T-cell (primary cell): ENCODE measurements around the gene ZMYND8. TPM values are rescaled to one million over a fixed set of nuclear protein-coding genes. Genes with fewer than 3 reads are reported as not detected.

Source experiments
- ATAC-seq, 4 experiments: fragments of 200-7000 bp in 3 of 4; fragments of 150-1000 bp in 1 of 4; cut with Tn5 transposase; replicated peaks in 1 of 4; 1 replicate in 3 of 4; 2 replicates in 1 of 4; pipeline ENCODE4 v1.10.0; 2021; ENCODE audit warnings: moderate library complexity in 3 of 4, mild to moderate bottlenecking in 2 of 4, moderate number of reproducible peaks in 1 of 4
- CTCF ChIA-PET, 2 donors: fragments of 300-600 bp; sonication (Branson Sonifier 250); formaldehyde crosslinking; loops; one replicate each; lab custom pipeline; 2022; ENCODE audit warnings: antibody characterized with exemption in 2 of 2; lab: Charles Lee
- POLR2A ChIA-PET, 2 donors: fragments of 300-600 bp; sonication (Branson Sonifier 250); formaldehyde crosslinking; loops; one replicate each; lab custom pipeline; 2022; ENCODE audit warnings: antibody characterized with exemption in 2 of 2; lab: Charles Lee
- DNase-seq, 35 experiments: peaks; one replicate each; pipeline versions ENCODE4 v3.0.0 to v3.0.0-alpha.2; 2013 to 2023
- H3K27ac ChIP-seq: one replicate; pipeline ENCODE4 v1.5.1; 2013; ENCODE audit warnings: low read length
- H3K27me3 ChIP-seq, 2 experiments: replicated peaks in 1 of 2; 1 replicate in 1 of 2; 2 replicates in 1 of 2; pipeline versions ENCODE4 v1.6.1 to v1.7.0; 2013; ENCODE audit warnings: low read length in 1 of 2, mixed read lengths in 1 of 2; ENCODE audit not compliant: control insufficient read depth in 2 of 2, insufficient read depth in 2 of 2; ENCODE audit errors: extremely low read depth in 1 of 2
- H3K36me3 ChIP-seq, 2 donors: 1 replicate in 1 of 2; 2 replicates in 1 of 2; pipeline versions ENCODE4 v1.6.1 to v1.7.0; 2013; ENCODE audit warnings: low read length in 1 of 2; ENCODE audit not compliant: control insufficient read depth in 2 of 2, insufficient read depth in 1 of 2; ENCODE audit errors: extremely low read depth in 1 of 2
- H3K4me1 ChIP-seq, 2 experiments: 1 replicate in 1 of 2; 2 replicates in 1 of 2; pipeline versions ENCODE4 v1.6.1 to v1.7.0; 2013; ENCODE audit warnings: low read length in 2 of 2, mixed read lengths in 1 of 2; ENCODE audit not compliant: insufficient read depth in 2 of 2, control insufficient read depth in 1 of 2; ENCODE audit errors: extremely low read depth in 1 of 2
- H3K4me3 ChIP-seq, 2 donors: 1 replicate in 1 of 2; 2 replicates in 1 of 2; pipeline versions ENCODE4 v1.5.1 to v1.7.0; 2013; ENCODE audit warnings: mild to moderate bottlenecking in 2 of 2, low read length in 1 of 2, moderate library complexity in 1 of 2; ENCODE audit not compliant: control insufficient read depth in 1 of 2; ENCODE audit errors: extremely low read depth in 1 of 2
- H3K9me3 ChIP-seq: 2 replicates; pipeline ENCODE4 v1.7.0; 2013
- H3K27ac Mint-ChIP-seq, 2 donors: one replicate each; pipeline ENCODE4 v1.8.0; 2020 to 2021; ENCODE audit warnings: mild to moderate bottlenecking in 2 of 2, mixed read lengths in 2 of 2
- H3K27me3 Mint-ChIP-seq, 2 donors: one replicate each; pipeline ENCODE4 v1.8.0; 2021 to 2022; ENCODE audit warnings: mixed read lengths in 2 of 2
- H3K36me3 Mint-ChIP-seq: one replicate; pipeline ENCODE4 v1.8.0; 2021; ENCODE audit warnings: mixed read lengths
- H3K4me1 Mint-ChIP-seq, 3 donors: one replicate each; pipeline ENCODE4 v1.8.0; 2020 to 2022; ENCODE audit warnings: mixed read lengths in 3 of 3, mild to moderate bottlenecking in 1 of 3
- H3K4me3 Mint-ChIP-seq, 3 donors: one replicate each; pipeline ENCODE4 v1.8.0; 2020 to 2022; ENCODE audit warnings: mild to moderate bottlenecking in 3 of 3, mixed read lengths in 3 of 3, moderate library complexity in 3 of 3
- H3K9me3 Mint-ChIP-seq, 3 donors: one replicate each; pipeline ENCODE4 v1.8.0; 2020 to 2022; ENCODE audit warnings: mixed read lengths in 3 of 3
- WGBS: methylation state at CpG from one replicate; pipeline ENCODE4 v1.1.5; 2013; ENCODE audit warnings: missing lambda C conversion rate; ENCODE audit not compliant: insufficient coverage; 5-methylcytosine and 5-hydroxymethylcytosine counted together
- total RNA-seq, 35 experiments: library from RNA in 6 of 35; stranded (reverse) in 6 of 35; fragments of 120-200 nt in 1 of 35; gene quantifications; one replicate each; pipeline versions ENCODE4 v1.2.1 to v1.2.4 and lab custom pipeline; 2013 to 2026

The ZMYND8 gene
- total RNA-seq, 5 donors from 2014 or later (not counting 1 experiment from before 2014, with no cell fraction given) = 39.6 to 68.9 (median 43.6) TPM

DNA sequence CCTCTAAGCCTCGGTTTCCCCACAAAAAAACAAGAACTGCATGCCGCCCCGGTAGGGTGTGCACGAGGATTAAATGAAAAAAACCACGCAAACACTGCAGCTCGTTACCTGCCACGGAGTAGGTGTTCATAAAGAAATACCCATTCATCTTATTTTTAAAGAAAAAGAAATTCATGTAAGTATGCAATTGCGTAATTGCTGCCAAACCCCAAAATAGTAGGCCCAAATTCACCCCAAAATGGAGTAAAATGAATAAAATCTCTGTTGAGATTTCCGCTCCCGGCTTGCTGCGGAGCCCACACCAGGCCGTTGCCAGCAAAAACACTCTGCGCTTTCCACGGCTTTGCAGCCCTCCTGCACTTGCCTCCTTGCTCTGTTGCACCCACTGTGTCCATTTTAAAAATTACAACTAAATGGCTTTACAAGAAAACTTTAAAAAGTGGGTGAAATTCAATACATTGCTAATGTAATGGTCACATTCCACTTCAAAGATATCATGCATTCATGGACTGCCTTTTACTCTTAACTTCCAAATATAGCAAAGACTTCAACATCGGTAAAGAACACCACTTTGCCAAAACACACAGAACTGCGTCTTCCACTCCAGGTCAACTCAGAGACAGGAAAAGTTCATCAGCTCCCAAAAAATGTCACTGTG lies 125.0 kb downstream of the ZMYND8 start:
- Histone ChIP-seq H3K27me3 (no peaks in the 10 kb centered on the region), H3K36me3 (peaks cover 30 to 77% of the 10 kb centered on the region in 2 donors), H3K27ac (no peak overlapping the region), H3K4me3 (no peak overlapping the region), H3K4me1 (no peaks in the 10 kb centered on the region), H3K9me3 (no peaks in the 10 kb centered on the region)
- POLR2A ChIA-PET = no interaction called here
- no peaks in the 10 kb centered on the region for H3K27me3 Mint-ChIP-seq
- no peaks in the 10 kb centered on the region for H3K9me3 Mint-ChIP-seq
- no peaks in the 10 kb centered on the region for H3K4me1 Mint-ChIP-seq
- CTCF ChIA-PET = no interaction called here
- H3K27ac Mint-ChIP-seq = no peak overlapping the region
- DNase-seq (no peak), ATAC-seq (no peak)
- H3K4me3 Mint-ChIP-seq = no peak overlapping the region
- H3K36me3 Mint-ChIP-seq = peaks cover 45% of the 10 kb centered on the region
- WGBS = 98% methylated on average over 8 of the region's 16 CpGs

- DNase-seq = no peak
These were observed 125.7 kb downstream of the ZMYND8 start for GRCh38 chr20:47230811-47231256.

GRCh38 chr20:47228654-47229053 lies 127.8 kb downstream of the ZMYND8 start:
- Mint-ChIP-seq H3K4me3 (no peak overlapping the region), H3K4me1 (peaks cover 0 to 8% (median 1%) of the 10 kb centered on the region in 3 donors), H3K9me3 (no peaks in the 10 kb centered on the region), H3K27me3 (no peaks in the 10 kb centered on the region), H3K27ac (no peak overlapping the region), H3K36me3 (peaks cover 41% of the 10 kb centered on the region)
- 100% methylated on average over 1 of the region's 5 CpGs for WGBS
- Histone ChIP-seq H3K4me1 (no peaks in the 10 kb centered on the region), H3K9me3 (no peaks in the 10 kb centered on the region), H3K27me3 (no peaks in the 10 kb centered on the region), H3K27ac (no peak overlapping the region), H3K36me3 (peaks cover 27 to 80% of the 10 kb centered on the region in 2 donors), H3K4me3 (no peak overlapping the region)
- ChIA-PET CTCF (interaction anchor here in 1 of 2 donors (1.1 kb wide), 1 partner anchor 30 kb away, joined by 4 read pairs; no protein-coding TSS in a partner anchor), POLR2A (no interaction called here)
- DNase-seq (no peak), ATAC-seq (no peak)

More at GRCh38 chr20:47230811-47231256, 125.7 kb downstream of the ZMYND8 start:
- Mint-ChIP-seq H3K36me3 (peaks cover 43% of the 10 kb centered on the region), H3K27me3 (no peaks in the 10 kb centered on the region), H3K4me3 (no peak overlapping the region), H3K9me3 (no peaks in the 10 kb centered on the region), H3K4me1 (no peaks in the 10 kb centered on the region), H3K27ac (no peak overlapping the region)
- peaks cover 29 to 75% of the 10 kb centered on the region in 2 donors for H3K36me3 ChIP-seq
- H3K4me1 ChIP-seq = no peaks in the 10 kb centered on the region
- 98% methylated on average over 5 of the region's 8 CpGs for WGBS
- H3K27ac ChIP-seq = no peak overlapping the region
- no peak overlapping the region for H3K4me3 ChIP-seq
- CTCF ChIA-PET = no interaction called here
- POLR2A ChIA-PET = no interaction called here
- no peaks in the 10 kb centered on the region for H3K9me3 ChIP-seq
- H3K27me3 ChIP-seq = no peaks in the 10 kb centered on the region
- no peak for ATAC-seq

- no peak overlapping the region for H3K27ac Mint-ChIP-seq
- H3K9me3 Mint-ChIP-seq = no peaks in the 10 kb centered on the region
- H3K27me3 Mint-ChIP-seq = no peaks in the 10 kb centered on the region
- ATAC-seq = no peak
- no peak for DNase-seq
- H3K4me1 ChIP-seq = no peaks in the 10 kb centered on the region
- ChIA-PET POLR2A (no interaction called here), CTCF (no interaction called here)
- no peak overlapping the region for H3K4me3 ChIP-seq
- H3K4me3 Mint-ChIP-seq = no peak overlapping the region
- no peaks in the 10 kb centered on the region for H3K9me3 ChIP-seq
- H3K27ac ChIP-seq = no peak overlapping the region
- peaks cover 29 to 83% of the 10 kb centered on the region in 2 donors for H3K36me3 ChIP-seq
- no peaks in the 10 kb centered on the region for H3K27me3 ChIP-seq
- peaks cover 42% of the 10 kb centered on the region for H3K36me3 Mint-ChIP-seq
- no CpG with 5 or more reads among the region's 9 CpGs for WGBS
- peaks cover 1 to 8% (median 3%) of the 10 kb centered on the region in 3 donors for H3K4me1 Mint-ChIP-seq
These were observed 128.9 kb downstream of the ZMYND8 start for GRCh38 chr20:47227576-47227975.

GRCh38 chr20:47227119-47227518 lies 129.4 kb downstream of the ZMYND8 start:
- no peak overlapping the region for H3K27ac ChIP-seq
- Mint-ChIP-seq H3K9me3 (no peaks in the 10 kb centered on the region), H3K27ac (no peak overlapping the region), H3K4me3 (no peak overlapping the region), H3K27me3 (no peaks in the 10 kb centered on the region), H3K4me1 (peaks cover 3 to 8% (median 5%) of the 10 kb centered on the region in 3 donors), H3K36me3 (peaks cover 47% of the 10 kb centered on the region)
- DNase-seq (no peak), ATAC-seq (no peak)
- peaks cover 29 to 84% of the 10 kb centered on the region in 2 donors for H3K36me3 ChIP-seq
- H3K4me3 ChIP-seq = no peak overlapping the region
- no peaks in the 10 kb centered on the region for H3K9me3 ChIP-seq
- H3K4me1 ChIP-seq = no peaks in the 10 kb centered on the region
- no CpG with 5 or more reads among the region's 7 CpGs for WGBS
- H3K27me3 ChIP-seq = no peaks in the 10 kb centered on the region
- ChIA-PET CTCF (no interaction called here), POLR2A (no interaction called here)

GRCh38 chr20:47225458-47225857 lies 131.0 kb downstream of the ZMYND8 start:
- H3K27ac ChIP-seq = no peak overlapping the region
- ChIA-PET POLR2A (no interaction called here), CTCF (interaction anchor here in 1 of 2 donors (0.7 kb wide), 1 partner anchor 1474 kb away, joined by 10 read pairs; no protein-coding TSS in a partner anchor)
- no peak overlapping the region for H3K27ac Mint-ChIP-seq
- ATAC-seq (no peak), DNase-seq (no peak)
- H3K4me1 Mint-ChIP-seq = peaks cover 3 to 8% (median 5%) of the 10 kb centered on the region in 3 donors
- peaks cover 26 to 86% of the 10 kb centered on the region in 2 donors for H3K36me3 ChIP-seq
- H3K4me3 Mint-ChIP-seq = no peak overlapping the region
- peaks cover 43% of the 10 kb centered on the region for H3K36me3 Mint-ChIP-seq
- H3K27me3 Mint-ChIP-seq = no peaks in the 10 kb centered on the region
- H3K27me3 ChIP-seq = no peaks in the 10 kb centered on the region
- no peaks in the 10 kb centered on the region for H3K9me3 ChIP-seq
- no peak overlapping the region for H3K4me3 ChIP-seq
- H3K9me3 Mint-ChIP-seq = no peaks in the 10 kb centered on the region
- no CpG with 5 or more reads among the region's 1 CpG for WGBS
- no peaks in the 10 kb centered on the region for H3K4me1 ChIP-seq
